SH-SY5Y (cell line): Measurements from ENCODE around the gene GLDN.

ENCODE experiments used
- GATA2 ChIP-seq: IDR thresholded peaks from 2 replicates; pipeline ENCODE4 v1.6.1; 2011; ENCODE audit warnings: mild to moderate bottlenecking, low read depth, low read length
- GATA3 ChIP-seq: IDR thresholded peaks from 2 replicates; pipeline ENCODE4 v1.6.1; 2011; ENCODE audit warnings: low read depth, mild to moderate bottlenecking, low read length, moderate library complexity

DNA sequence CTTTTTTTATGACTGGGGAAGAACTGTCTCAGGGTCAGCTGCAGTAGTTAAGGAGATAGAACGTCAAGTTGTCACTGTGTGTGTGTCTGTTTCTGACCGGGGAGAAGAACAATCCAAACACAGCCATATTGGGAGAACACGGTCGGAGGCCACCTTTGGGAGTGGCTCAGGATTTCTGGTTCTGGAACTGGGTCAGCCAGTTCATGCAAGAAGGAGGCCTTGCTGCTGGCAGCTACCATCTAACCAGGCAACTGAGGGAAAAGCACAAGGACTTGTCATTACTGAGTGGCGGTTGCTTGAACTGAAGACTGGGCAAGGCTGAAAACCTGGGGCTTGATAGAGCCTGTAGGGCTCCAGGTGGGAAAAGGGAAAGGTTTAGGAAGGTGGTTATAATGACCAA is 24.6 kb downstream of the GLDN start:
- no peak for TF ChIP-seq GATA2
- no peak for TF ChIP-seq GATA3
